AG20443 (cell line): Measurements from ENCODE around the gene RAB28.

Source experiments
- DNase-seq: peaks from one replicate; pipeline ENCODE4 v3.0.0; 2012; ENCODE audit warnings: low spot score, mixed read lengths

The RAB28 gene

DNA sequence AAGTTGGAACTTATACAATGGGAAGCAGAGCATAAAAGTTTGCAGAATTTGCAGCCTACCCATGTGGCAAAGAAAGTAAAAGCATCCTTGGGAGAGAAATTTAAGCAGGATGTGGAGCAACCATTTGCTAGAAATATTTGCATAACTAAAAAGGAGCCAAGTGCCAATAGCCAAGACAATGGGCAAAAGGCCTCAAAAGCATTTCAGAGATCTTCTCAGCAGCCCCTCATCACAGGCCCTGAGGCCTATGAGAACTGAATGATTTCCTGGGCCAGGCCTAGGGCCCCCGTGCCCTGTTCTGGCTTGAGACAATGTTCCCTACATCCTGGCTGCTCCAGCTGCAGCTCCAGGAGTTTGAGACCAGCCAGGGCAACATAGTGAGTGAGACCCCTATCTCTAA, 25.3 kb upstream of the RAB28 start:
- DNase-seq: no peak

- no peak for DNase-seq
Measured at GRCh38 chr4:13504374-13504773, 20.2 kb upstream of the RAB28 start.

DNA sequence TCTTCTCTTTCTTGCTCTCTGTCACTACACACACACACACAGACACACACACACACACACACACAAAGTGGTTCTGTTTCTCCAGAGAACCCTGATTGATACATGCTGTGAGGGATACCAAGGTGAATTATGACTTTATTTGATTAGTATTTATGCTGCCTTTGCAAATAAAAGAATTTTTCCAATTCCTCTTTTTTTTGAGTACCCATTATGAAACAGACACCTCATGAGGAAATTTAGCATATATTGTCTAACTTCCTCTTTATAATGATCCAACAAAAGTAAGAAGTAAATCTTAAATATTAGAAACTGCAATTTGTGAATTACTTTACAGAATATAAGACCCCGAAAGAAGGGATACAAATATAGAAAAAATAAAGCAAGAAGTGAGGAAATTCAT, 14.3 kb upstream of the RAB28 start:
- no peak for DNase-seq

DNA sequence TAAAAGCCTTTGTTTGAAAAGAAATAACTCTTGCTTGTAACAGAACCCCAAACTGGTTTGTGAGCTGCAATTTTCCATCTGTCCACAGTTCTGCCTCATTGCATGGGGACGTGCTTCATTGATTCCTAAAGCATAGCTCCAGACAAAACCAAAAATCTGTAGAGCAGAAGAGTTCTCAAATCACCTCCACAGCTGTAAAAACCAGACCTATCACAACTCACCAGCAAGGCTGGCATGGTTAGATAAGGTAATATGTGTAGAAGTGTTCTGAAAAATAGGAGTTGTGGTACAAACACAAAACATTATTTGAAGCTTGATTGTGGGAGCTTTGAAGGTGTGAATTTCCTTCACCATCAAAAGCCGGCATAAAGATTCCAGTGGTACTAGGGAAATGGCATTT, 12.5 kb upstream of the RAB28 start:
- no peak for DNase-seq

GRCh38 chr4:13495753-13496152, 11.6 kb upstream of the RAB28 start:
- no peak for DNase-seq

DNA sequence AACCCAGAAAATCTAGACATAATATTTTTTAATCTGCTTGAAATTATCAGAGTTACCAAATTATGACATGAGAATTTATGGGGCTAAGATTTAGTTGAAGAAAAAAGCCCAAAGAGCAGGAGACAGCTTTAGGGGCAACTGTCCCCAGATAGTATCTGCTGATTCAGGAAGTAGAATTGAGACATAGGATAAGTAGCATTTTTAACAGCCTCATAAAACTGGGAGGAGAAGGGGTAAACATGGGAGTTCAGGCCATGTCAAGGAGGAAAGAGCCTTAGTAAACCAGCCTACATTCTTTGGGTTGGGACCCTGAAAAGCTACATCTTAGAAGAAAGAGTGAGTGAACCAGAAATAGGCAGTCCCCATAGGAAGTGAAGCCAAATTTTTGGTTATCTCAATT, 9.7 kb upstream of the RAB28 start:
- no peak for DNase-seq

DNA sequence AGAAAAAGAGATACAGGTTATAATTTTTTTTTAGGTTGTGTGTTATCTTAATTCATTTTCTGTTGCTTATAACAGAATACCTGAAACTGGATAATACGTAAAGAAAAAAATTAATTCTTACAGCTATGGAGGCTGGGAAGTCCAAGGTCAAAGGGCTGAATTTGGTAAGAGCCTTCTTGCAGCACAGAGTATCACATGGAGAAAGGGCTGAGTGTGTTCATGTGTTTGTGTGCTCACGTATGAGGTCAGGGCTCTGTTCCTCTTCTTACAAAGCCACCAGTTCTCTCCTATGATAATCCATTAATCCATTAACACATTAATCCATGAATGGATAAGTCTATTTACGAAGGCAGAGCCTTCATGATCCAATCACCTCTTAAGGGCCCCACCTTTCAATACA, 8.6 kb upstream of the RAB28 start:
- no peak for DNase-seq

- no peak for DNase-seq
Measured at GRCh38 chr4:13484749-13485221, 645 bp upstream of the RAB28 start.

- peak; percentile 62 for DNase-seq
Measured at GRCh38 chr4:13483768-13484121, 395 bp downstream of the RAB28 start.

DNA sequence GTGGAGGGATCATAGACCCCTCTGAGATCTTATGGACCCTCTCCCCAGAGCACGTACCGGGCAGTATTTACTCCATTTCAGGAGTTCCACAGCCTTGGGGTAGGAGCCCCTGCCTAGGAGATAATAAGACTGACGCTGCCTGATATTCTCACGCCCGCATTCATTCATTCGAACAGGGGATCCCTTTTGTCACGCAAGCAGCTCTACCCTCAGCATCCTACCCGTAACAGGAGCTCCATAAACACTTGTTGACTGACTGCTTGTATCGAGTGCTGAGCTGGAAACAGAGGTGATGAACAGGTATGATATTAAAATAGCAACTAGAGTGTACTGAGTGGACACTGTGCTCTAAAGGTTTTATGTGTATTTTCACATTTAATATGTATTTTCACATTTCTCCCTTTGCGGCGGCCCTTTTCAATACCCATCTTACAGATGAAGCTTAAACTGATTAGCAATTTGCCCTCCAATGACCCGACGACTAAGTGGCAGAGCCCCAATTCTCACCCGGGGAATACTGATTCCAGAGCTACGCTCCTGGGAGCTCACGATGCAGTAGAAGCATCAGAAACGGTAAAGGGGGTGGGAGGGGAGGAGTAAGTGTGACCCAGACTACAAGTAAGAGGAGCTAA, 888 bp downstream of the RAB28 start:
- no peak for DNase-seq

- DNase-seq: no peak
Measured at GRCh38 chr4:13481569-13481968, 2.6 kb downstream of the RAB28 start.

DNA sequence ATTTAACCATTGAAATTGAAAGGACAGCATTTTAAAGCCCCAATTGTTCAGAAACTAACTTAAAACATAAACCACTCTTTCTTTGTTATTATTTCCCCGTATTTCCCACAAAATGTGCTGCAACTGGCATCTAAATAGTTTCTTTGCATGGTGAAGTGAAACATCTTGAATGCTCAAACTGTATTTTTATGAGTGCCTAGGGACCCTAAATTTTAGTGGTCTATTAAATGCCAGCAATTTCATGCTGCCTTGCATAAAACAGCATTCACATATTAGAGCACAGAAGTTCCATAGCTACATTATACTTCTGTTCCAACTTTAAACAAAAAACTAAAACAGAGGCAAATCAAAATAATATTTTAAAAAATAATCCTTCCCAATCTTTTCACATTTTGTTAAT, 5.4 kb downstream of the RAB28 start:
- no peak for DNase-seq

DNA sequence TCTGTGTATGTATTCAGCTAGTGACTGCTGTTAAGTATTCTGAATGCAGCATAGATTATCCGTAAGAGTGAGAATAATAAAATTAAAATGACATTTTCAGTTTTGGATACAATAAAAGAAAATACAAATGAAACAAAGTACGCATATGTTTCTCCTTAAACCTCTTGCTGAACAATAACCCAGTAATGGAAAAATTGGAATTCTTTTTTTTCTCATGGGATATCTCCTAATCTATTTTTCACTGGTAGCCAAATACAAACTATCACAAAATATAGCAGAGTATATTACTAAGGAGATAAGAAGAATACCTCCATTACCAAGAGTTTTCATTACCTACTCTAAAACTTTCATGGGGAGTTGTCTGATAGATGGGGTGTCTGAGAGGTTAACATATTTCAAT, 6.0 kb downstream of the RAB28 start:
- no peak for DNase-seq

DNA sequence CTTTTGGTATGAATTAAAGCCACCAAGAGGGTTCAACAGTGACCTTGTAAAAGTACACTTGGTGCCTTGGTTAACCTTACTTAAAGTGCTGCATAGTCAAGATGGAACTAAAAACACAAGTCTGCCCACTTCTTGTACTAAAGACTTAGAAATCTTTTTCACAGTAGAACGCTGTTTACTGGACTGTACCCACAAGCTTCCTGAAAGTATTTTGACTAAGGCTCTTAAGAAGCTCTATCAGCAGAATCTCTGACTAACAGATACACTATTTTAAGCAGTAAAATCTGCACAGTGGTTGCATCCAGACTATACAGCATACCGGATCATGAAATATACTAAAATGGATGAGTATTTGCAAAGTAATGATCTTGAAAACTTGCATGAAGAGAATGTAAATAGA, 7.2 kb downstream of the RAB28 start:
- peak; percentile 22 for DNase-seq

DNA sequence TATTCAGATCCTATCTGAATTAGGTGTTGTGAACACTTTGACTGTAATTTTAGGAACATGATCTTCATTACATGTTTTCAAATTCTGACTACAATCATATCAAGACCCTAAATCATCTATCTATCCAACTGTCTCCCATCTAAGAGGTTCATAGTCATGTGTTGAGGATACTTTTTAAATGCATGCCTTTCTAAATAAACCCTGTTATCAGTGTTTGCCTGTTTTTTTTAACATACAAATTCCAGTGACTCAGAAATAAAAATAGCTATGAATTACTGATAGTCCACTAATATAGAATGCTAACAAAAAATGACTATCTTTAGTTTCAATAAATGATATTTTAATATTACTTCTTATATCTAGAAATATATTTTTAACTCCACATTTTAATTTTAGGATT, 8.0 kb downstream of the RAB28 start:
- DNase-seq: no peak

DNA sequence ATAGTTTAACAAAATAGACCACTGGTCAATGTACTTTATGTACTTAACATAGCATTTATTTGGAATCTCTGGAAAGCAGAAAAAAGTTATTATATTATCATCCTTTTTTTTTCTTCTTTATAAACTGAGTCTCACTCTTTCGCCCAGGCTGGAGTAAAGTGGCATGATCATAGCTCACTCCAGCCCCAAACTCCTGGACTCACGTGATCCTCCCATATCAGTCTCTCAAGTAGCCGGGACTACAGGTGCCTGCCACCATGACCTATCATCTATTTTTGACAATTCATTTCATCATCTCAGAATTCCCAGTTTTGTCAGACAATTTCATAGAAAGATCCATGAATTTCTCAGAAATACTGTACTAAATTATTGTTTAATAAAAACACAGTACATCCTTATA, 12.7 kb downstream of the RAB28 start:
- no peak for DNase-seq

DNA sequence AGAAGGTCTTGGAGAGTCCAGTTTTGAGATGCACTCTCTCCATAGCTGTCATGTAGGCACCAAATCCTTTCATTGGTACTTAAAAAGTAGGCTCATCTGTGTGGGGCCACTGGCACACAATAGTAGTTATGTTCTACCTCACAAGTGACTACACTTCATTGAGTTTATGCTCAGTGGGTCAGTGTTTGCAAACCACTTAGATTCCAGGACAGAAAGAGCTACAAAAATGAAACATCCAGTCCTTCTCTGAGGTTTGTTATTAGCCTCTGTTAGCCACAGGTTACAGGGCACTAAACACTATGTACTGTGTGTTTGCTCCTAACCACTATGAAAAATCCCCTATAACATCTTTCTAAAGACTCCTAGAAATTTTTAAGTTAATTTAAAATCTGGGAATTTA, 13.8 kb downstream of the RAB28 start:
- no peak for DNase-seq

DNA sequence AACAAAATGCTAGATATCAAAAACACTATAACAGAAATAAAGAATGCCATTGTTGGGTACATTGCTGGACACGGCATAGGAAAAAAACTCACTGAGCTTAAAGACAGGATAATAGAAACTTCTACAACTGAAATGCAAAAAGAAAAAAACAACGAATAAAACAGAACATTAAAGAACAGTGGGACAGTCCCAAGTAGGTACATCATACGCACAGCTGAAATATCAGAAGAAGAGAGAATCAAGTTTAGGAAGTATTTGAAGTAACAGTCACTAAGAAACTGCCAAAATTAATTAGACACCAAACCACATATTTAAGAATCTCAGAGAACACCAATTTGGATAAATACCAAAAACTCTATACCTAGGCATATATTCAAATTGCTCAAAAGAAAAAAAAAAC, 19.2 kb downstream of the RAB28 start:
- no peak for DNase-seq

DNA sequence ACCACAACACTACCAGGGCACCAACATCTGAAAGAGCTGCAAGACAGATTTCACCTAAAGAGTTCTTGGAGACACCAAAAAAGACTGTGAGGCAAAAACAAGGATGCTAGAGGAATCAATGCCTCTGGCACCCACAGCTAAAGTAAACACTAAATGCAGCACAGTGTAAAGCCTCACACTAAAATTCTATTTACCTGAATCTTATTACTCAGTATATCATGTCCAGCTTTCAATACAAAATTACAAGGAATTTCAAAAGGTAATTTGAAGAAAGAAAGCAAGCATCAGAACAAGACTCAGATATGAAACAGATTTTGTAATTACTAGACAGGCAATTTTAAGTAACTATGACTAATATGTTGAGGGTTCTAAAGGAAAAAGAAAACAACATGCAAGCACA, 19.6 kb downstream of the RAB28 start:
- no peak for DNase-seq

GRCh38 chr4:13461191-13461905, 22.8 kb downstream of the RAB28 start:
- no peak for DNase-seq

GRCh38 chr4:13455411-13455810, 28.7 kb downstream of the RAB28 start:
- DNase-seq: peak; percentile 9

DNA sequence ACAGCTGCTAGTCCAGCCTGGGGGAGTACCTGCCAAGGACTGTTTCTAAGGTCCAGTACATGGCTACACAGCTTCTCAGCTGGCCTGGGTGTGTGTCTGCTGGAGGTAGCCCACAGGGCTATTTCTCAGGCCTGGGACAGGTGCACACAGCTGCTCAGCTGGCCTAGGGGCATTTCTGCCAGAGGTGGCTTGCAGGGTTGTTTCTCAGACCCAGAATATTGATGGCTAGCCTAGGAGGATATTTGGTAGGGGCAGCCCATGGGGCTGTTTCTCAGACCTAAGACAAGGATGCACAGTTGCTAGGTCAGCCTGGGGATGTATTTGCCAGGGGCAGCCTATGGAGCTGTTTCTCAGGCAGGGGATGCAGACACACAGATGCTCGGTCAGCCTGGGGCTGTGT, 29.4 kb downstream of the RAB28 start:
- DNase-seq: no peak

- no peak for DNase-seq
Measured at GRCh38 chr4:13452927-13453579, 31.1 kb downstream of the RAB28 start.

- no peak for DNase-seq
Measured at GRCh38 chr4:13449590-13449989, 34.5 kb downstream of the RAB28 start.
